Spleen (tissue), 11 donors: ENCODE measurements around the gene DYSF. TPM values are rescaled to one million over a fixed set of nuclear protein-coding genes. Genes with fewer than 3 reads are reported as not detected.
A peak's percentile ranks its signal among the peaks of the same experiment; 100 is the strongest.

Source experiments
- DNase-seq: peaks from one replicate; pipeline ENCODE4 v3.0.0-alpha.2; 2020
- H3K27ac ChIP-seq, 8 donors: fragments of 200-600 bp; sonication (generic) in 7 of 8; 1 replicate in 4 of 8; 2 replicates in 4 of 8; pipeline versions ENCODE4 v1.5.0 to v1.8.0; 2016 to 2021; ENCODE audit warnings: inconsistent platforms in 4 of 8, mild to moderate bottlenecking in 4 of 8, moderate library complexity in 1 of 8
- H3K27me3 ChIP-seq, 7 donors: fragments of 200-600 bp; sonication (generic) in 6 of 7; replicated peaks in 1 of 7; 1 replicate in 4 of 7; 2 replicates in 3 of 7; pipeline versions ENCODE4 v1.5.0 to v1.8.0; 2016 to 2021; ENCODE audit warnings: inconsistent platforms in 3 of 7, mild to moderate bottlenecking in 1 of 7
- H3K36me3 ChIP-seq, 6 donors: fragments of 200-600 bp; sonication (generic) in 5 of 6; 1 replicate in 4 of 6; 2 replicates in 2 of 6; pipeline versions ENCODE4 v1.5.0 to v1.8.0; 2016 to 2021; ENCODE audit warnings: inconsistent platforms in 2 of 6
- H3K4me1 ChIP-seq, 6 donors: fragments of 200-600 bp; sonication (generic) in 5 of 6; 1 replicate in 3 of 6; 2 replicates in 3 of 6; pipeline versions ENCODE4 v1.5.0 to v1.8.0; 2016 to 2021; ENCODE audit warnings: inconsistent platforms in 3 of 6
- H3K4me3 ChIP-seq, 8 donors: fragments of 200-600 bp; sonication (generic) in 7 of 8; 1 replicate in 4 of 8; 2 replicates in 4 of 8; pipeline versions ENCODE4 v1.5.0 to v1.8.0; 2016 to 2021; ENCODE audit warnings: inconsistent platforms in 4 of 8, mild to moderate bottlenecking in 4 of 8, moderate library complexity in 2 of 8
- H3K9me3 ChIP-seq, 8 donors: fragments of 200-600 bp; sonication (generic) in 7 of 8; 1 replicate in 4 of 8; 2 replicates in 4 of 8; pipeline versions ENCODE4 v1.5.0 to v1.8.0; 2016 to 2021; ENCODE audit warnings: inconsistent platforms in 4 of 8
- POLR2A ChIP-seq, 3 donors: fragments of 450-650 bp; IDR thresholded peaks; one replicate each; pipeline ENCODE4 v1.5.1; 2017; ENCODE audit warnings: antibody characterized with exemption in 3 of 3, mild to moderate bottlenecking in 1 of 3
- POLR2AphosphoS5 ChIP-seq, 3 donors: sonication (generic); formaldehyde crosslinking; IDR thresholded peaks; one replicate each; pipeline ENCODE4 v1.5.1; 2017; ENCODE audit warnings: antibody characterized with exemption in 3 of 3
- WGBS, 5 donors: extraction: QIAGEN DNeasy Blood & Tissue Kit in 3 of 5; methylation state at CpG; one replicate each; pipeline versions ENCODE4 v1.1.5 to v1.1.7; 2013 to 2018; 5-methylcytosine and 5-hydroxymethylcytosine counted together
- intact Hi-C: fragments of 100-400 bp; cut with DNase I; formaldehyde crosslinking; loops from one replicate; pipeline ENCODE4 v1.15.0; 2023; ENCODE audit warnings: low total_unique reads
- polyA plus RNA-seq, 3 donors: library from polyadenylated mRNA; stranded (reverse); fragments of 200-250 nt; gene quantifications; one replicate each; pipeline ENCODE4 v1.2.1, GENCODE V29; 2013
- total RNA-seq, 7 donors: library from RNA; depleted of rRNA in 3 of 7; stranded (reverse); fragments of >200 nt in 3 of 7; fragmentation: NEBNext Ultra II Directional in 4 of 7; extraction: Animal tissue kit (Norgen Biotek cat#: 25700) in 4 of 7; gene quantifications; one replicate each; pipeline versions ENCODE4 v1.1.0 to v1.2.1, GENCODE V29; 2016 to 2021
- TF ChIP-seq, protein P1 (sequence below), 11 experiments: fragments of 200-600 bp in 7 of 11; fragments of 450-650 bp in 4 of 11; sonication (generic) in 4 of 11; IDR thresholded peaks in 8 of 11; conservative IDR thresholded peaks in 3 of 11; 1 replicate in 7 of 11; 2 replicates in 4 of 11; pipeline versions ENCODE4 v1.4.0 to v1.8.0; 2016 to 2021; ENCODE audit warnings: antibody characterized with exemption in 11 of 11, inconsistent platforms in 4 of 11, mild to moderate bottlenecking in 1 of 11
- donor health status: healthy with polysubstance abuse.
- donor health status: DM: no; HTN: no; CAD: no; lungs with moderate emphysema.
- donor health status: DM: no; HTN: no; CAD: no.
- donor health status: Bipolar disorder and iron deficiency.
- donor health status: healthy.
- donor health status: DM: no; HTN: no; CAD: no.
- donor health status: DM: yes; HTN: yes; CAD: no.

The DYSF gene
- total and polyA plus RNA-seq, 10 donors: 4.0 to 287 (median 124) TPM

DNA sequence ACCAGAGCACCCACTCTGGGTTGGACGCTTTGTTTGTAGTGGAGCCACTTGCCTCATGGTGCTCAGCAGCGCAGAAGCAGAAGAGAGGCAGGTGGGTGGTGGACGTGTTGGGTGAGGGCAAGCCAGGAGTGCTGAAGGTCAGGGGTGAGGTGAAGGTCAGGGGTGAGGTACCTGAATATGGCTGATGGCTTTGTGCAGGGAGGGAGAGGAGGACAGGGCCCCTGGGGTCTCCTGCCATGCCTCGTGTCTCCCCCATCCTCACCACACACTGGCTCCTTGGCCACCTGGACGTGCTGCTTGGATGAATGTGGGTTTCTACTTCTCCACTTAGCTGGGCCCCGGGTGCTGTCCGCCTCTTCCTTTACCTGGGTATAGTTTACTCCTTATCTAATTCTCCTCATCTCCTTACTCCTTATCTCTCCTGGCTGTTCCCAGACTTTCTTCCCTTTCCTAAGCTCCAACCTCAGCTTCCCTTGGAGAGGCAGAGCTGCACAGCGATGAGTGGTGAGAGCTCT, 68.1 kb downstream of the DYSF start:
- WGBS, 5 donors: 82 to 92% (median 85%) methylated on average over 8 of the region's 8 CpGs
- intact Hi-C loops: no loop called here
- no peak overlapping the region for H3K27ac ChIP-seq
- no peaks in the 10 kb centered on the region for H3K9me3 ChIP-seq
- no peaks in the 10 kb centered on the region for H3K27me3 ChIP-seq
- H3K4me1 ChIP-seq: no peaks in the 10 kb centered on the region
- DNase-seq: no peak
- H3K4me3 ChIP-seq: no peak overlapping the region
- no peak for TF ChIP-seq POLR2AphosphoS5 (IDR thresholded peaks at IDR 0.05)
- TF ChIP-seq POLR2A (IDR thresholded peaks at IDR 0.05): no peak
- TF ChIP-seq, protein P1, sequence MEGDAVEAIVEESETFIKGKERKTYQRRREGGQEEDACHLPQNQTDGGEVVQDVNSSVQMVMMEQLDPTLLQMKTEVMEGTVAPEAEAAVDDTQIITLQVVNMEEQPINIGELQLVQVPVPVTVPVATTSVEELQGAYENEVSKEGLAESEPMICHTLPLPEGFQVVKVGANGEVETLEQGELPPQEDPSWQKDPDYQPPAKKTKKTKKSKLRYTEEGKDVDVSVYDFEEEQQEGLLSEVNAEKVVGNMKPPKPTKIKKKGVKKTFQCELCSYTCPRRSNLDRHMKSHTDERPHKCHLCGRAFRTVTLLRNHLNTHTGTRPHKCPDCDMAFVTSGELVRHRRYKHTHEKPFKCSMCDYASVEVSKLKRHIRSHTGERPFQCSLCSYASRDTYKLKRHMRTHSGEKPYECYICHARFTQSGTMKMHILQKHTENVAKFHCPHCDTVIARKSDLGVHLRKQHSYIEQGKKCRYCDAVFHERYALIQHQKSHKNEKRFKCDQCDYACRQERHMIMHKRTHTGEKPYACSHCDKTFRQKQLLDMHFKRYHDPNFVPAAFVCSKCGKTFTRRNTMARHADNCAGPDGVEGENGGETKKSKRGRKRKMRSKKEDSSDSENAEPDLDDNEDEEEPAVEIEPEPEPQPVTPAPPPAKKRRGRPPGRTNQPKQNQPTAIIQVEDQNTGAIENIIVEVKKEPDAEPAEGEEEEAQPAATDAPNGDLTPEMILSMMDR (IDR thresholded peaks at IDR 0.05 in 8 of 11, conservative IDR thresholded peaks at IDR 0.05 in 3 of 11): no peak
- H3K36me3 ChIP-seq: peaks cover 0 to 100% (median 18%) of the 10 kb centered on the region in 6 donors

DNA sequence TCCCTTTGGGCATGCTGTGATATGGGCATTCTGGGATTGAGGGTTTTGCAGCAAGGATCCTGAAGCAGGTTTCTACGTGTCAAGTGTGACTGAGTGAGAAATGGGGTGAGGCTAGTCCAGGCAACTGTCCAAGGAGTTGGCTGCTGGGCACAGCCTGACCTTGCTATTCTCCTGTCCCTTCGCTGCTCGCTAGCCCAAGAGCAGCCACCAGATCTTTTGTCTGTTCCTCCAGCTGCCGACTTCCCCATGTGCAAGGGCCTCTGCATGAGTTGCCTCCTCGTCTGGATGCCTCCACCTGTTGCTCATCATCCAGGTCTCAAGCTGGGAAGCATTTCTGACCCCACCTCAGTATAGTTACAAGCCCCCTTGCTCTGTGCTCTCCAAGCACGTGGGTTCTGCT, 71.1 kb downstream of the DYSF start:
- Histone ChIP-seq H3K27ac (no peak overlapping the region), H3K27me3 (no peaks in the 10 kb centered on the region), H3K4me3 (no peak overlapping the region), H3K9me3 (no peaks in the 10 kb centered on the region), H3K36me3 (peaks cover 0 to 100% (median 14%) of the 10 kb centered on the region in 6 donors), H3K4me1 (no peaks in the 10 kb centered on the region)
- intact Hi-C loops: no loop called here
- no peak for TF ChIP-seq POLR2AphosphoS5 (IDR thresholded peaks at IDR 0.05)
- TF ChIP-seq, protein P1 (IDR thresholded peaks at IDR 0.05 in 8 of 11, conservative IDR thresholded peaks at IDR 0.05 in 3 of 11): no peak
- TF ChIP-seq POLR2A (IDR thresholded peaks at IDR 0.05): no peak
- 65 to 76% (median 69%) methylated on average over 6 of the region's 6 CpGs for WGBS, 5 donors
- no peak for DNase-seq

DNA sequence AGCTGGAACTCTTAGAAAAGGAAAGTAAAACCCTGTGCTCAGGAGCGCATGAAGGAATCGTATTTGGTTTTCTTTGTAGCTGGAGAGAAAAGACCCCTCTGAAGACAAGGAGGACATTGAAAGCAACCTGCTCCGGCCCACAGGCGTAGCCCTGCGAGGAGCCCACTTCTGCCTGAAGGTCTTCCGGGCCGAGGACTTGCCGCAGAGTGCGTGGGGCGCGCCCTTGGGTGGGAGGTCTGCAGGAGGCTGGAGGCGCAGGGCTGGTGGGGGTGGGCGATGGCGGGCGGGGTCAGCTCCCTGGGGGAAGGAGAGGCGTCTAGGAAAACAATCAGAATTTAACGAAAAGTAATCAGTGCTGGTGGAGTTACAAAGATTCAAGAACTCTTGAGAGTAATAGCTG, 72.8 kb downstream of the DYSF start:
- Histone ChIP-seq H3K27me3 (peaks cover 0 to 5% (median 0%) of the 10 kb centered on the region in 7 donors), H3K4me1 (peaks cover 0 to 15% (median 4%) of the 10 kb centered on the region in 6 donors), H3K27ac (no peak overlapping the region), H3K4me3 (no peak overlapping the region), H3K36me3 (peaks cover 0 to 99% (median 14%) of the 10 kb centered on the region in 6 donors), H3K9me3 (no peaks in the 10 kb centered on the region)
- TF ChIP-seq POLR2AphosphoS5 (IDR thresholded peaks at IDR 0.05): peak in 1 of 3 donors; percentile 53
- TF ChIP-seq, protein P1 (IDR thresholded peaks at IDR 0.05 in 8 of 11, conservative IDR thresholded peaks at IDR 0.05 in 3 of 11): no peak
- no peak for TF ChIP-seq POLR2A (IDR thresholded peaks at IDR 0.05)
- intact Hi-C loops: no loop called here
- WGBS, 5 donors: 88 to 94% (median 91%) methylated on average over 17 of the region's 17 CpGs
- DNase-seq: peak; percentile 54

DNA sequence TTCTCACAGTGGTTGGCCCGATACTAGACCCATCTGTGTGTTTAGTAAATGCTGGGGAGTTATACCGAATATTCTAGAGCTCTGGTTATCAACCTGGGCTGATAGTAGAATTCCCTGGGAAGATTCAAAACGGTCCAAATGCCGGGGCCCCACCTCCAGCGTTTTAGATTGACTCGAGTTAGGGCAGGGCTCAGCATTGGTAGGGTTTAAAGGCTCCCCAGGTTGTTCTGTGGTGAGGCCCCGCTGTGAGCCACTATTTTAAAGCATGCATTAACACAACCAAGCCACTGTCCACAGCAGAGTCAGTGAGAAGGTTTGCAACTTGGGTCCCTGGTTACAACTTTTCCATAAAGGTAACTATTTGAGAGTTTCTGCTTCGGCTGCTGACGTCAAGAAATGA, 73.6 kb downstream of the DYSF start:
- peaks cover 0 to 99% (median 14%) of the 10 kb centered on the region in 6 donors for H3K36me3 ChIP-seq
- H3K4me3 ChIP-seq: no peak overlapping the region
- DNase-seq: no peak
- H3K9me3 ChIP-seq: no peaks in the 10 kb centered on the region
- peaks cover 0 to 23% (median 9%) of the 10 kb centered on the region in 6 donors for H3K4me1 ChIP-seq
- TF ChIP-seq POLR2AphosphoS5 (IDR thresholded peaks at IDR 0.05) (no peak), POLR2A (IDR thresholded peaks at IDR 0.05) (no peak)
- TF ChIP-seq, protein P1 (IDR thresholded peaks at IDR 0.05 in 8 of 11, conservative IDR thresholded peaks at IDR 0.05 in 3 of 11): no peak
- H3K27me3 ChIP-seq: peaks cover 0 to 5% (median 0%) of the 10 kb centered on the region in 7 donors
- no peak overlapping the region for H3K27ac ChIP-seq
- intact Hi-C loops: no loop called here
- 70 to 89% (median 87%) methylated on average over 9 of the region's 9 CpGs for WGBS, 5 donors
